RWPE1 (cell line): ENCODE measurements around the gene ADGRG3.
A peak's percentile ranks its signal among the peaks of the same experiment; 100 is the strongest.

Experiments
- CTCF ChIA-PET: fragments of 350-600 bp; sonication (Branson Sonifier 250); formaldehyde crosslinking; extraction: SDS; loops from one replicate; lab custom pipeline; 2021; lab: Yijun Ruan, JAX
- POLR2A ChIA-PET: fragments of 400-600 bp; formaldehyde crosslinking; extraction: SDS; loops from one replicate; lab custom pipeline; 2020; ENCODE audit warnings: antibody characterized with exemption; ENCODE audit not compliant: low non-redundant PET; lab: Yijun Ruan, JAX
- DNase-seq: peaks from one replicate; pipeline ENCODE4 v3.0.0; 2012; ENCODE audit warnings: low spot score
- H3K27ac ChIP-seq: fragments of 450-650 bp; 2 replicates; pipeline ENCODE4 v1.5.1; 2017
- TF ChIP-seq, protein P1 (sequence below): fragments of 450-650 bp; conservative IDR thresholded peaks from 2 replicates; pipeline ENCODE4 v1.5.1; 2017; ENCODE audit warnings: low read depth, mild to moderate bottlenecking

Gene ADGRG3

GRCh38 chr16:57714047-57714446 is 45.9 kb downstream of the ADGRG3 start:
- no peak for DNase-seq
- H3K27ac ChIP-seq: no peak overlapping the region
- CTCF ChIA-PET: interaction anchor here (0.6 kb wide), 1 partner anchor 29 kb away, joined by 5 read pairs; no protein-coding TSS in a partner anchor
- TF ChIP-seq, protein P1, sequence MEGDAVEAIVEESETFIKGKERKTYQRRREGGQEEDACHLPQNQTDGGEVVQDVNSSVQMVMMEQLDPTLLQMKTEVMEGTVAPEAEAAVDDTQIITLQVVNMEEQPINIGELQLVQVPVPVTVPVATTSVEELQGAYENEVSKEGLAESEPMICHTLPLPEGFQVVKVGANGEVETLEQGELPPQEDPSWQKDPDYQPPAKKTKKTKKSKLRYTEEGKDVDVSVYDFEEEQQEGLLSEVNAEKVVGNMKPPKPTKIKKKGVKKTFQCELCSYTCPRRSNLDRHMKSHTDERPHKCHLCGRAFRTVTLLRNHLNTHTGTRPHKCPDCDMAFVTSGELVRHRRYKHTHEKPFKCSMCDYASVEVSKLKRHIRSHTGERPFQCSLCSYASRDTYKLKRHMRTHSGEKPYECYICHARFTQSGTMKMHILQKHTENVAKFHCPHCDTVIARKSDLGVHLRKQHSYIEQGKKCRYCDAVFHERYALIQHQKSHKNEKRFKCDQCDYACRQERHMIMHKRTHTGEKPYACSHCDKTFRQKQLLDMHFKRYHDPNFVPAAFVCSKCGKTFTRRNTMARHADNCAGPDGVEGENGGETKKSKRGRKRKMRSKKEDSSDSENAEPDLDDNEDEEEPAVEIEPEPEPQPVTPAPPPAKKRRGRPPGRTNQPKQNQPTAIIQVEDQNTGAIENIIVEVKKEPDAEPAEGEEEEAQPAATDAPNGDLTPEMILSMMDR: no peak
- POLR2A ChIA-PET: no interaction called here

DNA sequence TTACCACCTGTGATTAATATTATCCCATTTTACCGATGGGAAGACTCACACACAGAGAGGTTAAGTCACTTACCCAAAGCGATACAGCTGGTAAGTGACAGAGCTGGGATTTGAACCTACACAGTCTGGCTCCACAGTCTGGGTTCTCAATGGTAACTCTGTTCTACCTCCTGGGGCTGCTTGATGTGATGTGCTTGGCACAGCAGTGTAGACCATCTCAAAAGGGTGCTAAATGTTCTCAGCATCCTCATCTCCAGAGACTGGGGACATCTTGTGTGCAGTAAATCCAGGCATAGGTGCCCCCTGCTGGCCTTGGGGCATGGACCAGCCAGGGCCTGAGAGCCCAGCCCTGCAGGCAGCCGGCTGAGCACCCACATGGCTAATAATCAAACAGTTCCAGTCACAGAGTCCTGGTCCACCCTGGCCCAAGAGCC is 52.1 kb downstream of the ADGRG3 start:
- DNase-seq: peak; percentile 32
- POLR2A ChIA-PET: no interaction called here
- H3K27ac ChIP-seq: no peak overlapping the region
- TF ChIP-seq, protein P1: peak; percentile 21; the same call in 1 of the 2 replicates
- CTCF ChIA-PET: interaction anchor here (0.6 kb wide), 1 partner anchor 62 kb away, joined by 5 read pairs; no protein-coding TSS in a partner anchor

- no peak overlapping the region for H3K27ac ChIP-seq
- CTCF ChIA-PET: no interaction called here
- TF ChIP-seq, protein P1: no peak
- POLR2A ChIA-PET: no interaction called here
- no peak for DNase-seq
These were observed 53.5 kb downstream of the ADGRG3 start for GRCh38 chr16:57721356-57722209.

GRCh38 chr16:57722210-57722499 is 54.0 kb downstream of the ADGRG3 start:
- H3K27ac ChIP-seq: no peak overlapping the region
- TF ChIP-seq, protein P1: no peak
- ChIA-PET CTCF (no interaction called here), POLR2A (no interaction called here)
- no peak for DNase-seq

- TF ChIP-seq, protein P1: no peak
- H3K27ac ChIP-seq: no peak overlapping the region
- ChIA-PET POLR2A (no interaction called here), CTCF (interaction anchor here (0.7 kb wide), 1 partner anchor 147 kb away, joined by 3 read pairs; no protein-coding TSS in a partner anchor)
- no peak for DNase-seq
These were observed 54.5 kb downstream of the ADGRG3 start for GRCh38 chr16:57722651-57723050.

- TF ChIP-seq, protein P1: no peak
- no peak for DNase-seq
- CTCF ChIA-PET: interaction anchor here (0.7 kb wide), 1 partner anchor 147 kb away, joined by 3 read pairs; no protein-coding TSS in a partner anchor
- H3K27ac ChIP-seq: no peak overlapping the region
- POLR2A ChIA-PET: no interaction called here
These were observed 55.1 kb downstream of the ADGRG3 start for GRCh38 chr16:57723170-57723569.
